Stimulated activated CD8-positive, alpha-beta memory T cell treated with anti-CD3 and anti-CD28 coated beads, Interleukin-15, amount 100 ng/mL, for 48 hours (primary cell): ENCODE results near the gene HMGB2.

Experiments
- DNase-seq, 2 donors: peaks; one replicate each; pipeline ENCODE4 v3.0.0-alpha.2; 2020; ENCODE audit warnings: low read depth in 2 of 2

HMGB2 gene

GRCh38 chr4:173288698-173289352 lies 45.3 kb downstream of the HMGB2 start:
- no peak for DNase-seq

- peak; percentile 17 to 47 for DNase-seq
These were observed 45.9 kb downstream of the HMGB2 start for GRCh38 chr4:173288296-173288695.

GRCh38 chr4:173287486-173287885 lies 46.7 kb downstream of the HMGB2 start:
- no peak for DNase-seq

GRCh38 chr4:173284463-173284862 lies 49.7 kb downstream of the HMGB2 start:
- DNase-seq = no peak

- no peak for DNase-seq
These were observed 51.5 kb downstream of the HMGB2 start for GRCh38 chr4:173282626-173283025.

GRCh38 chr4:173282256-173282562 lies 51.9 kb downstream of the HMGB2 start:
- no peak for DNase-seq

- DNase-seq = no peak
These were observed 52.5 kb downstream of the HMGB2 start for GRCh38 chr4:173281406-173282255.
